H1 (cell line): Measurements from ENCODE around the gene OGN. TPM values are rescaled to one million over a fixed set of nuclear protein-coding genes. Genes with fewer than 3 reads are reported as not detected.

Source experiments
- CTCF ChIA-PET: fragments of 300-600 bp; sonication (Branson Sonifier 250); formaldehyde crosslinking; loops from one replicate; lab custom pipeline; 2021; ENCODE audit not compliant: partially characterized antibody; lab: Charles Lee
- POLR2A ChIA-PET: fragments of 300-600 bp; sonication (Branson Sonifier 250); formaldehyde crosslinking; loops from one replicate; lab custom pipeline; 2021; ENCODE audit warnings: inconsistent platforms; ENCODE audit not compliant: partially characterized antibody; lab: Charles Lee
- DNase-seq, 2 experiments: peaks; one replicate each; pipeline versions ENCODE4 v3.0.0 to v3.0.0-alpha.2; 2010 to 2022; ENCODE audit warnings: low spot score in 2 of 2, low read depth in 1 of 2, mixed read lengths in 1 of 2
- FAIRE-seq: peaks from 2 replicates; lab custom pipeline; 2011; peaks lifted over from hg19 to GRCh38; lab: Jason Lieb, UNC
- H2AFZ ChIP-seq: 2 replicates; pipeline ENCODE4 v1.8.1; 2012; ENCODE audit warnings: low read length, inconsistent platforms
- H2AK5ac ChIP-seq: 2 replicates; pipeline ENCODE4 v1.6.1; 2013; ENCODE audit warnings: low read depth, low read length
- H2BK120ac ChIP-seq: replicated peaks from 2 replicates; pipeline ENCODE3; 2013; ENCODE audit warnings: low read depth, low read length, inconsistent platforms
- H2BK12ac ChIP-seq: 2 replicates; pipeline ENCODE4 v1.6.1; 2013; ENCODE audit warnings: low read depth, low read length
- H2BK15ac ChIP-seq: 2 replicates; pipeline ENCODE4 v1.6.1; 2013; ENCODE audit warnings: low read length
- H2BK20ac ChIP-seq: 2 replicates; pipeline ENCODE4 v1.6.1; 2013; ENCODE audit warnings: low read length
- H2BK5ac ChIP-seq: 2 replicates; pipeline ENCODE4 v1.6.1; 2013; ENCODE audit warnings: low read depth, low read length
- H3K14ac ChIP-seq: 2 replicates; pipeline ENCODE4 v1.6.1; 2013; ENCODE audit warnings: inconsistent platforms; ENCODE audit not compliant: insufficient read length
- H3K18ac ChIP-seq: 2 replicates; pipeline ENCODE4 v1.6.1; 2013; ENCODE audit warnings: low read length; ENCODE audit errors: extremely low read depth
- H3K23ac ChIP-seq: 2 replicates; pipeline ENCODE4 v1.6.1; 2013; ENCODE audit warnings: inconsistent platforms; ENCODE audit not compliant: insufficient read length
- H3K23me2 ChIP-seq: 2 replicates; pipeline ENCODE4 v1.6.1; 2013; ENCODE audit warnings: low read depth, low read length
- H3K27ac ChIP-seq: 2 replicates; pipeline ENCODE4 v1.6.1; 2011; ENCODE audit warnings: low read depth, low read length, inconsistent platforms
- H3K27me3 ChIP-seq, 4 experiments: replicated peaks in 1 of 4; 1 replicate in 1 of 4; 2 replicates in 3 of 4; pipeline versions ENCODE4 v1.6.1 to v1.8.1; 2011 to 2013; ENCODE audit warnings: low read length in 3 of 4, mild to moderate bottlenecking in 3 of 4, inconsistent platforms in 2 of 4, mixed read lengths in 2 of 4, moderate library complexity in 1 of 4; ENCODE audit not compliant: control insufficient read depth in 3 of 4, insufficient read depth in 3 of 4; ENCODE audit errors: extremely low read depth in 1 of 4
- H3K36me3 ChIP-seq, 4 experiments: 2 replicates each; pipeline versions ENCODE4 v1.6.1 to v1.8.1; 2011 to 2013; ENCODE audit warnings: mild to moderate bottlenecking in 4 of 4, low read length in 3 of 4, moderate library complexity in 2 of 4, control low read depth in 1 of 4, inconsistent platforms in 1 of 4; ENCODE audit not compliant: insufficient read depth in 4 of 4, control insufficient read depth in 2 of 4
- H3K4ac ChIP-seq: replicated peaks from 2 replicates; pipeline ENCODE3; 2013; ENCODE audit warnings: low read length, low read depth, mixed read lengths, inconsistent platforms; ENCODE audit not compliant: insufficient read length
- H3K4me1 ChIP-seq, 4 experiments: replicated peaks in 1 of 4; 1 replicate in 1 of 4; 2 replicates in 3 of 4; pipeline versions ENCODE4 v1.6.1 to v1.8.1; 2011 to 2013; ENCODE audit warnings: low read length in 3 of 4, inconsistent platforms in 2 of 4, mixed read lengths in 1 of 4; ENCODE audit not compliant: insufficient read depth in 4 of 4, control insufficient read depth in 3 of 4
- H3K4me2 ChIP-seq, 2 experiments: 2 replicates each; pipeline versions ENCODE4 v1.6.1 to v1.8.1; 2011 to 2013; ENCODE audit warnings: low read depth in 2 of 2, low read length in 2 of 2, control low read depth in 1 of 2, inconsistent platforms in 1 of 2, mild to moderate bottlenecking in 1 of 2; ENCODE audit not compliant: insufficient read depth in 1 of 2
- H3K4me3 ChIP-seq, 4 experiments: fragments of 200-600, 300-600 bp in 1 of 4; sonication (generic), shearing (Covaris generic), sonication (Bioruptor Twin) in 1 of 4; 2 replicates each; pipeline versions ENCODE4 v1.5.1 to v1.8.1; 2011 to 2016; ENCODE audit warnings: low read length in 4 of 4, low read depth in 3 of 4, control low read depth in 2 of 4, inconsistent platforms in 2 of 4, mild to moderate bottlenecking in 2 of 4, mixed read lengths in 1 of 4, moderate library complexity in 1 of 4; ENCODE audit not compliant: insufficient read depth in 2 of 4; ENCODE audit errors: extremely low read depth in 1 of 4
- H3K56ac ChIP-seq: replicated peaks from 2 replicates; pipeline ENCODE3; 2013; ENCODE audit warnings: low read depth, mild to moderate bottlenecking, mixed read lengths, low read length, inconsistent platforms; ENCODE audit not compliant: insufficient read length
- H3K79me1 ChIP-seq: 2 replicates; pipeline ENCODE4 v1.6.1; 2013; ENCODE audit warnings: low read depth, low read length, control low read depth
- H3K79me2 ChIP-seq, 2 experiments: 2 replicates each; pipeline versions ENCODE4 v1.6.1 to v1.8.1; 2012 to 2013; ENCODE audit warnings: low read length in 2 of 2, mild to moderate bottlenecking in 2 of 2, inconsistent platforms in 1 of 2; ENCODE audit not compliant: insufficient read depth in 2 of 2, control insufficient read depth in 1 of 2
- H3K9ac ChIP-seq, 4 experiments: replicated peaks in 1 of 4; 1 replicate in 1 of 4; 2 replicates in 3 of 4; pipeline versions ENCODE4 v1.6.1 to v1.8.1; 2011 to 2013; ENCODE audit warnings: low read depth in 3 of 4, low read length in 3 of 4, control low read depth in 2 of 4, mild to moderate bottlenecking in 2 of 4, moderate library complexity in 2 of 4, inconsistent platforms in 1 of 4; ENCODE audit errors: extremely low read depth in 1 of 4
- H3K9me3 ChIP-seq, 2 experiments: 2 replicates each; pipeline versions ENCODE4 v1.6.1 to v1.8.1; 2012 to 2013; ENCODE audit warnings: mild to moderate bottlenecking in 2 of 2, moderate library complexity in 2 of 2, control low read depth in 1 of 2, inconsistent platforms in 1 of 2, low read depth in 1 of 2, low read length in 1 of 2, mixed read lengths in 1 of 2; ENCODE audit not compliant: insufficient read depth in 2 of 2
- H4K20me1 ChIP-seq, 2 experiments: replicated peaks in 1 of 2; 2 replicates each; pipeline versions ENCODE3 to v1.8.1; 2011 to 2013; ENCODE audit warnings: inconsistent platforms in 2 of 2, low read length in 2 of 2, mild to moderate bottlenecking in 1 of 2; ENCODE audit not compliant: insufficient read depth in 2 of 2, control insufficient read depth in 1 of 2
- H4K5ac ChIP-seq: 2 replicates; pipeline ENCODE4 v1.6.1; 2013; ENCODE audit warnings: low read length, low read depth, mixed read lengths, inconsistent platforms; ENCODE audit not compliant: insufficient read length
- H4K8ac ChIP-seq: 2 replicates; pipeline ENCODE4 v1.8.0; 2013; ENCODE audit warnings: mild to moderate bottlenecking, moderate library complexity, low read length, inconsistent platforms; ENCODE audit not compliant: insufficient read depth; ENCODE audit errors: extremely low read depth
- H4K91ac ChIP-seq: replicated peaks from 2 replicates; pipeline ENCODE3; 2013; ENCODE audit warnings: low read length, mixed read lengths, inconsistent platforms; ENCODE audit not compliant: insufficient read length
- ATF3 ChIP-seq: IDR thresholded peaks from 2 replicates; pipeline ENCODE4 v1.6.1; 2011; ENCODE audit warnings: low read depth, mild to moderate bottlenecking, low read length; ENCODE audit not compliant: insufficient read depth
- BRCA1 ChIP-seq: IDR thresholded peaks from 2 replicates; pipeline ENCODE4 v1.6.1; 2012; ENCODE audit warnings: low read depth, low read length, improper control_type of control experiment
- CBX8 ChIP-seq: fragments of 300-800, 300-1000 bp; sonication (generic); IDR thresholded peaks from 2 replicates; pipeline ENCODE4 v1.7.1; 2016; ENCODE audit warnings: low read depth, low read length, borderline replicate concordance
- E2F6 ChIP-seq: IDR thresholded peaks from 2 replicates; pipeline ENCODE4 v1.6.1; 2012; ENCODE audit warnings: inconsistent platforms
- EGR1 ChIP-seq: IDR thresholded peaks from 2 replicates; pipeline ENCODE4 v1.6.1; 2011; ENCODE audit warnings: low read depth, low read length, borderline replicate concordance
- FOSL1 ChIP-seq: IDR thresholded peaks from 2 replicates; pipeline ENCODE4 v1.6.1; 2011; ENCODE audit warnings: mild to moderate bottlenecking, low read depth, low read length, moderate library complexity; ENCODE audit not compliant: insufficient read depth
- MAFK ChIP-seq: IDR thresholded peaks from 2 replicates; pipeline ENCODE4 v1.6.1; 2012; ENCODE audit warnings: low read depth, mild to moderate bottlenecking, improper control_type of control experiment, low read length
- MAX ChIP-seq: IDR thresholded peaks from 2 replicates; pipeline ENCODE4 v1.6.1; 2012; ENCODE audit warnings: inconsistent platforms
- NRF1 ChIP-seq: IDR thresholded peaks from 2 replicates; pipeline ENCODE4 v1.6.1; 2011; ENCODE audit warnings: mild to moderate bottlenecking, low read depth, low read length, improper control_type of control experiment
- PHF8 ChIP-seq: fragments of 200-600 bp; sonication (generic); conservative IDR thresholded peaks from 2 replicates; pipeline ENCODE4 v1.7.1; 2012; ENCODE audit warnings: low read depth, mild to moderate bottlenecking, inconsistent platforms, low read length, moderate library complexity
- POLR2A ChIP-seq, 2 experiments: IDR thresholded peaks; 1 replicate in 1 of 2; 2 replicates in 1 of 2; pipeline ENCODE4 v1.6.1; 2011; ENCODE audit warnings: low read depth in 2 of 2, low read length in 2 of 2, mild to moderate bottlenecking in 2 of 2; ENCODE audit errors: control extremely low read depth in 1 of 2
- SIN3A ChIP-seq, 2 experiments: IDR thresholded peaks in 1 of 2; conservative IDR thresholded peaks in 1 of 2; 2 replicates each; pipeline ENCODE4 v1.6.1; 2011 to 2012; ENCODE audit warnings: low read length in 2 of 2, improper control_type of control experiment in 1 of 2, low read depth in 1 of 2, mild to moderate bottlenecking in 1 of 2
- SIRT6 ChIP-seq: IDR thresholded peaks from one replicate; pipeline ENCODE4 v1.7.1; 2012; ENCODE audit warnings: low read length, inconsistent platforms
- TBP ChIP-seq: IDR thresholded peaks from 2 replicates; pipeline ENCODE4 v1.6.1; 2011; ENCODE audit warnings: low read depth, low read length, improper control_type of control experiment
- WGBS, 2 experiments: shearing (Covaris generic) in 1 of 2; methylation state at CpG; one replicate each; pipeline versions ENCODE4 v1.1.6 to v1.1.7; 2013 to 2015; ENCODE audit warnings: low lambda C conversion rate in 2 of 2, mixed read lengths in 2 of 2, inconsistent platforms in 1 of 2, low coverage in 1 of 2, missing lambda C conversion rate in 1 of 2; ENCODE audit not compliant: insufficient replicate concordance in 2 of 2, insufficient coverage in 1 of 2, insufficient read length in 1 of 2; ENCODE audit errors: extremely low coverage in 1 of 2, missing lambda C conversion rate in 1 of 2; 5-methylcytosine and 5-hydroxymethylcytosine counted together
- polyA plus RNA-seq, 7 experiments: library from polyadenylated mRNA; depleted of rRNA in 3 of 7; stranded (reverse) in 5 of 7; unstranded in 2 of 7; fragments of >200 nt in 5 of 7; fragments of 200-250 nt in 2 of 7; gene quantifications; 1 replicate in 5 of 7; 2 replicates in 1 of 7; 4 replicates in 1 of 7; pipeline versions ENCODE4 v1.2.1 to v1.2.3, GENCODE V29; 2011 to 2013; ENCODE audit warnings: missing spikeins in 2 of 7, mixed read lengths in 2 of 7
- total RNA-seq: library from RNA; stranded (reverse); fragmentation: NEBNext Ultra II Directional; extraction: Animal tissue kit (Norgen Biotek cat#: 25700); gene quantifications from 2 replicates; pipeline ENCODE4 v1.2.1, GENCODE V29; 2021

The OGN gene
- total and polyA plus RNA-seq, 2 of the 8 experiments (the other 6 are each of a cell fraction or from before 2014, with no cell fraction given) = not detected

GRCh38 chr9:92424340-92424739 lies 20.0 kb upstream of the OGN start, which contains the start of gene OMD:
OMD (minus strand) TSS chr9:92424471; CDS start chr9:92417558, 6,913 bp downstream.
- no peak within 1 kb of the TSS for H4K91ac ChIP-seq
- H3K9ac ChIP-seq = no peak within 1 kb of the TSS
- H2BK12ac ChIP-seq = no peak within 1 kb of the TSS
- H4K5ac ChIP-seq = no peak within 1 kb of the TSS
- H3K4me3 ChIP-seq = no peak within 1 kb of the TSS
- WGBS, 2 experiments = 87% methylated on average over 1 of the region's 1 CpG; no CpG with 5 or more reads in 1 of the 2 experiments
- H3K4ac ChIP-seq = no peak within 1 kb of the TSS
- peaks cover 0 to 2% (median 0%) of the 10 kb centered on the region in 4 experiments; a peak in 1 of 7 replicates for H3K4me1 ChIP-seq
- H4K20me1 ChIP-seq = no peaks in the 10 kb centered on the region
- no peak for FAIRE-seq
- POLR2A ChIA-PET = no interaction called here
- no peaks in the 10 kb centered on the region for H3K79me2 ChIP-seq
- no peak within 1 kb of the TSS for H3K23ac ChIP-seq
- no peaks in the 10 kb centered on the region for H3K23me2 ChIP-seq
- no peaks in the 10 kb centered on the region; the same call in 1 of the 2 replicates for H3K79me1 ChIP-seq
- H3K4me2 ChIP-seq = no peak within 1 kb of the TSS
- no peaks in the 10 kb centered on the region for H3K27me3 ChIP-seq
- H2BK20ac ChIP-seq = no peak within 1 kb of the TSS
- no peak within 1 kb of the TSS for H2AK5ac ChIP-seq
- no peak within 1 kb of the TSS for H2BK5ac ChIP-seq
- no peak for DNase-seq
- no peaks in the 10 kb centered on the region for H3K36me3 ChIP-seq
- CTCF ChIA-PET = interaction anchor here (1.7 kb wide), 1 partner anchor 13 kb away, joined by 4 read pairs; no protein-coding TSS in a partner anchor
- H3K18ac ChIP-seq = no peak within 1 kb of the TSS
- H3K56ac ChIP-seq = no peak within 1 kb of the TSS
- H3K14ac ChIP-seq = no peak within 1 kb of the TSS
- no peak within 1 kb of the TSS for H2BK120ac ChIP-seq
- no peak within 1 kb of the TSS for H3K27ac ChIP-seq
- H4K8ac ChIP-seq = no peak within 1 kb of the TSS
- H3K9me3 ChIP-seq = no peaks in the 10 kb centered on the region
- H2AFZ ChIP-seq = no peak within 1 kb of the TSS
- H2BK15ac ChIP-seq = no peak within 1 kb of the TSS
- TF ChIP-seq CBX8 (no peak), SIN3A (conservative IDR thresholded peaks at IDR 0.05 in 1 of 2, IDR thresholded peaks at IDR 0.05 in 1 of 2; ENCODE audit: low read depth in 1 of 2, low read length in 2 of 2) (no peak), BRCA1 (no peak), POLR2A (IDR thresholded peaks at IDR 0.05; ENCODE audit: control extremely low read depth in 1 of 2, low read depth in 2 of 2, low read length in 2 of 2) (no peak), MAFK (no peak), MAX (no peak), NRF1 (no peak), ATF3 (no peak), FOSL1 (no peak), E2F6 (no peak), SIRT6 (no peak), PHF8 (no peak), TBP (no peak), EGR1 (no peak)
